Spleen (tissue), 7 donors: ENCODE results near the gene EMC6.
"Not testable (repeated sequence)": the region's sequence is repeated elsewhere in the genome, so short reads cannot be mapped to it uniquely, and the experiment has no call there.

ENCODE experiments used
- CTCF ChIP-seq, 11 experiments: fragments of 200-600 bp in 7 of 11; fragments of 450-650 bp in 4 of 11; sonication (generic) in 4 of 11; IDR thresholded peaks in 8 of 11; conservative IDR thresholded peaks in 3 of 11; 1 replicate in 7 of 11; 2 replicates in 4 of 11; pipeline versions ENCODE4 v1.4.0 to v1.8.0; 2016 to 2021; ENCODE audit warnings: antibody characterized with exemption in 11 of 11, inconsistent platforms in 4 of 11, mild to moderate bottlenecking in 1 of 11
- POLR2A ChIP-seq, 3 donors: fragments of 450-650 bp; IDR thresholded peaks; one replicate each; pipeline ENCODE4 v1.5.1; 2017; ENCODE audit warnings: antibody characterized with exemption in 3 of 3, mild to moderate bottlenecking in 1 of 3
- POLR2AphosphoS5 ChIP-seq, 3 donors: sonication (generic); formaldehyde crosslinking; IDR thresholded peaks; one replicate each; pipeline ENCODE4 v1.5.1; 2017; ENCODE audit warnings: antibody characterized with exemption in 3 of 3
- donor health status: DM: no; HTN: no; CAD: no; lungs with moderate emphysema.
- donor health status: DM: no; HTN: no; CAD: no.
- donor health status: DM: no; HTN: no; CAD: no.

GRCh38 chr17:3702041-3702539 is 33.5 kb downstream of the EMC6 start:
- not testable (repeated sequence) for TF ChIP-seq CTCF (IDR thresholded peaks at IDR 0.05 in 8 of 11, conservative IDR thresholded peaks at IDR 0.05 in 3 of 11); POLR2AphosphoS5 (IDR thresholded peaks at IDR 0.05); POLR2A (IDR thresholded peaks at IDR 0.05)
